OCI-LY3 (cell line): ENCODE results near the gene ZCCHC14.
"Not testable (repeated sequence)": the region's sequence is repeated elsewhere in the genome, so short reads cannot be mapped to it uniquely, and the experiment has no call there.

Source experiments
- H2AFZ ChIP-seq: fragments of 200-600, 300-600 bp; shearing (Covaris generic); 2 replicates; pipeline ENCODE4 v1.6.0; 2014; ENCODE audit warnings: antibody characterized with exemption, low read depth, low read length
- H3K27ac ChIP-seq: fragments of 200-600, 300-600 bp; sonication (generic); 2 replicates; pipeline ENCODE4 v1.5.1; 2014; ENCODE audit warnings: mild to moderate bottlenecking, low read length, moderate library complexity, mixed read lengths
- H3K27me3 ChIP-seq: fragments of 200-600, 300-600 bp; sonication (generic); 2 replicates; pipeline ENCODE4 v1.6.1; 2014; ENCODE audit warnings: low read depth, low read length, mixed read lengths
- H3K36me3 ChIP-seq: fragments of 200-600, 300-600 bp; sonication (generic); replicated peaks from 2 replicates; pipeline ENCODE3; 2014; ENCODE audit warnings: low read depth, low read length, mixed read lengths
- H3K4me1 ChIP-seq: fragments of 300-600, 200-600 bp; sonication (generic); 2 replicates; pipeline ENCODE4 v1.6.1; 2014; ENCODE audit warnings: low read length, mixed read lengths
- H3K4me2 ChIP-seq: fragments of 200-600, 300-600 bp; sonication (generic); 2 replicates; pipeline ENCODE4 v1.6.1; 2014; ENCODE audit warnings: low read length, mixed read lengths
- H3K4me3 ChIP-seq: fragments of 300-600, 200-600 bp; sonication (generic); 2 replicates; pipeline ENCODE4 v1.5.1; 2014; ENCODE audit warnings: antibody characterized with exemption, mild to moderate bottlenecking, low read length, moderate library complexity
- H3K79me2 ChIP-seq: fragments of 300-600, 200-600 bp; shearing (Covaris generic); 2 replicates; pipeline ENCODE4 v1.6.1; 2014; ENCODE audit warnings: mild to moderate bottlenecking, low read length, mixed read lengths
- H3K9ac ChIP-seq: fragments of 300-600, 200-600 bp; shearing (Covaris generic); 2 replicates; pipeline ENCODE4 v1.6.0; 2014; ENCODE audit warnings: mild to moderate bottlenecking, low read length, moderate library complexity
- H3K9me3 ChIP-seq: fragments of 200-600, 300-600 bp; shearing (Covaris generic); 2 replicates; pipeline ENCODE4 v1.6.1; 2014; ENCODE audit warnings: low read length, mixed read lengths; ENCODE audit not compliant: insufficient read depth
- H4K20me1 ChIP-seq: fragments of 200-600, 300-600 bp; sonication (generic); 2 replicates; pipeline ENCODE4 v1.6.1; 2016; ENCODE audit warnings: low read length, mixed read lengths; ENCODE audit not compliant: insufficient read depth
- CTCF ChIP-seq: fragments of 200-600, 300-600 bp; sonication (generic); IDR thresholded peaks from 2 replicates; pipeline ENCODE4 v1.5.1; 2014; ENCODE audit warnings: antibody characterized with exemption, low read length, low read depth
- EZH2phosphoT487 ChIP-seq: fragments of 200-600 bp; shearing (Covaris generic); IDR thresholded peaks from 2 replicates; pipeline ENCODE4 v1.6.1; 2018; ENCODE audit warnings: antibody characterized with exemption, mixed run types, low read depth

ZCCHC14 gene

GRCh38 chr16:87527055-87527724 is 34.4 kb upstream of the ZCCHC14 start:
- TF ChIP-seq CTCF (no peak), EZH2phosphoT487 (no peak)
- H2AFZ ChIP-seq = no peak overlapping the region
- H3K9me3 ChIP-seq = no peaks in the 10 kb centered on the region
- no peaks in the 10 kb centered on the region for H4K20me1 ChIP-seq
- no peak overlapping the region for H3K4me3 ChIP-seq
- H3K4me2 ChIP-seq = no peak overlapping the region
- H3K79me2 ChIP-seq = no peaks in the 10 kb centered on the region
- peaks cover 49% of the 10 kb centered on the region for H3K27me3 ChIP-seq
- H3K9ac ChIP-seq = no peak overlapping the region
- H3K27ac ChIP-seq = no peak overlapping the region
- H3K4me1 ChIP-seq = no peaks in the 10 kb centered on the region
- H3K36me3 ChIP-seq = no peaks in the 10 kb centered on the region

DNA sequence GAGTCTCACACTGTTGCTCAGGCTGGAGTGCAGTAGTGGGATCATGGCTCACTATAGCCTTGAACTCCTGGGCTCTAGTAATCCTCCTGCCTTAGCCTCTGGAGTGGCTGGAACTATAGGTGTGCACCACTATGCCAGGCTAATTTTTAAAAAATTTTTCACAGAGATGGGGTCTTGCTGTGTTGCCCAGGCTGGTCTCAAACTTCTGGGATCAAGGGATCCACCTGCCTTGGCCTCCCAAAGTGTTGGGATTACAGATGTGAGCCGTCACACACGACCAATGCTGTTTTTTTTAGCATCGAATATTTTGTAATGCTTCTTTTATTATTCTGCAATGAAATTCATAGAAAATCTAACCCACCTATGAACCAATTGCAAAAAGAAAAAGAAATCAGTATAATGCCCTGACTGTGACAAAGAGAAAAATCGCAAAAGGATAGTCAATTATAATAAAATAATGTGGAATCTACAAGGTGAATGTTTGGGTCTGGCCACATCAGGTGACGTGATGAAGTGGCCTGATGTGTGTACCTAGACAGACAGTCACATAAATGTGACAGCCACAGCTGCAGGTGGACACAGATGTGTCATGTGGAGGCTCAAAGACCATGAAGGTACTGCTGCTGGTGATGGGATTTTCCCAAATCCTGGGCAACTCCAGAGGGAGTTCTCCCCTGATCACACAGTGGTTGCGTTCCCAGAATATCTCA is 33.6 kb upstream of the ZCCHC14 start:
- TF ChIP-seq EZH2phosphoT487 (no peak), CTCF (no peak)
- Histone ChIP-seq H2AFZ (no peak overlapping the region), H3K79me2 (no peaks in the 10 kb centered on the region), H3K27ac (no peak overlapping the region), H3K4me3 (no peak overlapping the region), H3K4me1 (no peaks in the 10 kb centered on the region), H3K4me2 (no peak overlapping the region), H3K27me3 (peaks cover 41% of the 10 kb centered on the region), H3K9ac (no peak overlapping the region), H3K9me3 (no peaks in the 10 kb centered on the region), H3K36me3 (no peaks in the 10 kb centered on the region), H4K20me1 (no peaks in the 10 kb centered on the region)

GRCh38 chr16:87525352-87525751 is 32.5 kb upstream of the ZCCHC14 start:
- Histone ChIP-seq H4K20me1 (no peaks in the 10 kb centered on the region), H3K9ac (no peak overlapping the region), H3K27ac (no peak overlapping the region), H2AFZ (no peak overlapping the region), H3K27me3 (peaks cover 35% of the 10 kb centered on the region), H3K4me2 (no peak overlapping the region), H3K4me3 (no peak overlapping the region), H3K9me3 (no peaks in the 10 kb centered on the region), H3K36me3 (no peaks in the 10 kb centered on the region), H3K79me2 (no peaks in the 10 kb centered on the region), H3K4me1 (no peaks in the 10 kb centered on the region)
- TF ChIP-seq EZH2phosphoT487 = no peak

- Histone ChIP-seq H3K9me3 (no peaks in the 10 kb centered on the region), H4K20me1 (no peaks in the 10 kb centered on the region), H3K79me2 (no peaks in the 10 kb centered on the region), H3K27me3 (peaks cover 33% of the 10 kb centered on the region), H3K27ac (no peak overlapping the region), H3K4me3 (no peak overlapping the region), H3K4me2 (no peak overlapping the region), H2AFZ (no peak overlapping the region), H3K9ac (no peak overlapping the region), H3K36me3 (no peaks in the 10 kb centered on the region), H3K4me1 (no peaks in the 10 kb centered on the region)
- TF ChIP-seq EZH2phosphoT487 (no peak), CTCF (no peak)
These were observed 31.6 kb upstream of the ZCCHC14 start for GRCh38 chr16:87524407-87524806.

- H3K27ac ChIP-seq, H3K4me2 ChIP-seq: not testable (repeated sequence)
These were observed 30.8 kb upstream of the ZCCHC14 start for GRCh38 chr16:87523605-87524004.

DNA sequence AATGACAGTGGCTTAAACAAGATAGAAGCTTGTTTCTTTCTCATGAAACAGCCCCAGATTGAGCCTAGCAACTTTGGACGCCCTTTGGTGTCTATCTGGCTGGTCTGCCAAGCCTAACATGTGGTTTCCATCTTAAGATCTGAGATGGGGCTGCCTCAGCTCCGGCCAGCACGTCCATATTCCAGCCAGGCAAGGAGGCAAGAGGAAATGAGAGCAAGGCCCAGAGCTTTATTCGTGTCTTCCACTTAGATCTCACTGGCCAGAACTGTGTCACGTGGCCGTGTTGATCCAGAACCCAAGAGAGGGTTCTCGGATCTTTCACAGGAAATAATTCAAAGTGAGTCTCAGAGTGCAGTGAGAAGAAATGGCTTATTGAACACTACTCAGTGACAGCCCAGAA is 28.9 kb upstream of the ZCCHC14 start:
- not testable (repeated sequence) for H2AFZ ChIP-seq, H3K27ac ChIP-seq, H4K20me1 ChIP-seq, H3K9ac ChIP-seq, H3K9me3 ChIP-seq, H3K4me2 ChIP-seq, H3K4me1 ChIP-seq, H3K79me2 ChIP-seq, H3K36me3 ChIP-seq, H3K4me3 ChIP-seq
- peaks cover 23% of the 10 kb centered on the region for H3K27me3 ChIP-seq

More at GRCh38 chr16:87523605-87524004, 30.8 kb upstream of the ZCCHC14 start:
- not testable (repeated sequence) for H3K36me3 ChIP-seq, H3K79me2 ChIP-seq, H4K20me1 ChIP-seq, H3K9ac ChIP-seq, H3K9me3 ChIP-seq, H3K4me3 ChIP-seq, H2AFZ ChIP-seq, H3K4me1 ChIP-seq
- peaks cover 29% of the 10 kb centered on the region for H3K27me3 ChIP-seq

GRCh38 chr16:87519170-87519569 is 26.3 kb upstream of the ZCCHC14 start:
- H2AFZ ChIP-seq, H3K9me3 ChIP-seq, H3K27ac ChIP-seq, H4K20me1 ChIP-seq, H3K4me2 ChIP-seq, H3K4me3 ChIP-seq, H3K9ac ChIP-seq, H3K4me1 ChIP-seq, H3K79me2 ChIP-seq, H3K27me3 ChIP-seq, H3K36me3 ChIP-seq: not testable (repeated sequence)
